Stomach (tissue), 9 donors: ENCODE data around the gene ECE1. TPM values are rescaled to one million over a fixed set of nuclear protein-coding genes. Genes with fewer than 3 reads are reported as not detected.

Experiments
- DNase-seq, 2 donors: peaks; one replicate each; pipeline versions ENCODE4 v3.0.0 to v3.0.0-alpha.2; 2013 to 2019
- H3K27ac ChIP-seq, 5 donors: fragments of 200-600 bp in 4 of 5; sonication (generic) in 4 of 5; one replicate each; pipeline ENCODE4 v1.5.1; 2013 to 2019; ENCODE audit warnings: mild to moderate bottlenecking in 1 of 5, moderate library complexity in 1 of 5
- H3K27me3 ChIP-seq, 3 donors: fragments of 200-600 bp; sonication (generic); one replicate each; pipeline ENCODE4 v1.5.1; 2017 to 2019; ENCODE audit warnings: mixed run types in 1 of 3
- H3K36me3 ChIP-seq, 4 donors: fragments of 200-600 bp; sonication (generic); 1 replicate in 3 of 4; 2 replicates in 1 of 4; pipeline ENCODE4 v1.5.1; 2016 to 2019
- H3K4me1 ChIP-seq, 4 donors: fragments of 200-600 bp; sonication (generic); one replicate each; pipeline ENCODE4 v1.5.1; 2016 to 2019
- H3K4me3 ChIP-seq, 4 donors: fragments of 200-600 bp; sonication (generic) in 3 of 4; one replicate each; pipeline ENCODE4 v1.5.1; 2016 to 2019; ENCODE audit warnings: mild to moderate bottlenecking in 1 of 4
- H3K9me3 ChIP-seq, 4 donors: fragments of 200-600 bp; sonication (generic); one replicate each; pipeline ENCODE4 v1.5.1; 2016 to 2019
- EP300 ChIP-seq: sonication (generic); formaldehyde crosslinking; IDR thresholded peaks from one replicate; pipeline ENCODE4 v1.6.1; 2017; ENCODE audit warnings: antibody characterized with exemption
- POLR2A ChIP-seq, 4 donors: fragments of 450-650 bp; IDR thresholded peaks; one replicate each; pipeline ENCODE4 v1.6.1; 2016; ENCODE audit warnings: antibody characterized with exemption in 4 of 4, control low read depth in 2 of 4, mild to moderate bottlenecking in 1 of 4, moderate library complexity in 1 of 4
- POLR2AphosphoS5 ChIP-seq, 3 donors: sonication (generic); formaldehyde crosslinking; IDR thresholded peaks; one replicate each; pipeline ENCODE4 v1.6.1; 2016; ENCODE audit warnings: antibody characterized with exemption in 3 of 3
- WGBS, 5 donors: extraction: QIAGEN DNeasy Blood & Tissue Kit in 3 of 5; methylation state at CpG; one replicate each; pipeline versions ENCODE4 v1.1.5 to v1.1.7; 2013 to 2018; 5-methylcytosine and 5-hydroxymethylcytosine counted together
- intact Hi-C: fragments of 100-400 bp; cut with DNase I; formaldehyde crosslinking; loops from one replicate; pipeline ENCODE4 v1.15.1; 2023; ENCODE audit warnings: low total_unique reads
- polyA plus RNA-seq, 3 donors: library from polyadenylated mRNA; stranded (reverse); fragments of 200-250 nt; gene quantifications; one replicate each; pipeline ENCODE4 v1.2.3, GENCODE V29; 2013
- total RNA-seq, 5 donors: library from RNA; depleted of rRNA; stranded (reverse); fragments of >200 nt; gene quantifications; one replicate each; pipeline versions ENCODE4 v1.1.0 to v1.2.3, GENCODE V29; 2014 to 2016
- TF ChIP-seq, protein P1 (sequence below), 7 experiments: fragments of 450-650 bp in 4 of 7; fragments of 200-600 bp in 3 of 7; sonication (generic) in 3 of 7; IDR thresholded peaks; one replicate each; pipeline ENCODE4 v1.5.1; 2016 to 2019; ENCODE audit warnings: antibody characterized with exemption in 7 of 7, control low read depth in 2 of 7, mild to moderate bottlenecking in 1 of 7
- donor health status: healthy with polysubstance abuse.
- donor health status: Bipolar disorder and iron deficiency.
- donor health status: healthy.

ECE1 gene
- total and polyA plus RNA-seq, 8 donors: 17.6 to 574 (median 42.6) TPM

GRCh38 chr1:21326861-21327344, 36.6 kb upstream of the ECE1 start:
- peak in 1 of 2 donors; percentile 67 for DNase-seq

GRCh38 chr1:21325731-21326387, 35.6 kb upstream of the ECE1 start:
- Histone ChIP-seq H3K9me3 (no peaks in the 10 kb centered on the region), H3K4me3 (peak overlapping the region in 1 of 4 donors; percentile 2), H3K27me3 (no peaks in the 10 kb centered on the region), H3K27ac (peak overlapping the region; percentile 83 to 93 (median 91)), H3K4me1 (peaks cover 84 to 100% (median 94%) of the 10 kb centered on the region in 4 donors), H3K36me3 (no peaks in the 10 kb centered on the region)
- no peak for TF ChIP-seq POLR2AphosphoS5 (IDR thresholded peaks at IDR 0.05)
- TF ChIP-seq, protein P1, sequence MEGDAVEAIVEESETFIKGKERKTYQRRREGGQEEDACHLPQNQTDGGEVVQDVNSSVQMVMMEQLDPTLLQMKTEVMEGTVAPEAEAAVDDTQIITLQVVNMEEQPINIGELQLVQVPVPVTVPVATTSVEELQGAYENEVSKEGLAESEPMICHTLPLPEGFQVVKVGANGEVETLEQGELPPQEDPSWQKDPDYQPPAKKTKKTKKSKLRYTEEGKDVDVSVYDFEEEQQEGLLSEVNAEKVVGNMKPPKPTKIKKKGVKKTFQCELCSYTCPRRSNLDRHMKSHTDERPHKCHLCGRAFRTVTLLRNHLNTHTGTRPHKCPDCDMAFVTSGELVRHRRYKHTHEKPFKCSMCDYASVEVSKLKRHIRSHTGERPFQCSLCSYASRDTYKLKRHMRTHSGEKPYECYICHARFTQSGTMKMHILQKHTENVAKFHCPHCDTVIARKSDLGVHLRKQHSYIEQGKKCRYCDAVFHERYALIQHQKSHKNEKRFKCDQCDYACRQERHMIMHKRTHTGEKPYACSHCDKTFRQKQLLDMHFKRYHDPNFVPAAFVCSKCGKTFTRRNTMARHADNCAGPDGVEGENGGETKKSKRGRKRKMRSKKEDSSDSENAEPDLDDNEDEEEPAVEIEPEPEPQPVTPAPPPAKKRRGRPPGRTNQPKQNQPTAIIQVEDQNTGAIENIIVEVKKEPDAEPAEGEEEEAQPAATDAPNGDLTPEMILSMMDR (IDR thresholded peaks at IDR 0.05): no peak
- TF ChIP-seq POLR2A (IDR thresholded peaks at IDR 0.05): no peak
- TF ChIP-seq EP300: no peak
- WGBS, 5 donors: 59 to 83% (median 73%) methylated on average over 16 to 19 of the region's 19 CpGs
- intact Hi-C loops: no loop called here
- peak in 1 of 2 donors; percentile 20 for DNase-seq

More at GRCh38 chr1:21326861-21327344, 36.6 kb upstream of the ECE1 start:
- TF ChIP-seq POLR2A (IDR thresholded peaks at IDR 0.05) (no peak), POLR2AphosphoS5 (IDR thresholded peaks at IDR 0.05) (no peak), EP300 (no peak)
- TF ChIP-seq, protein P1 (IDR thresholded peaks at IDR 0.05): no peak
- Histone ChIP-seq H3K4me3 (no peak overlapping the region), H3K27me3 (no peaks in the 10 kb centered on the region), H3K27ac (peak overlapping the region; percentile 5 to 93 (median 91)), H3K4me1 (peaks cover 85 to 100% (median 93%) of the 10 kb centered on the region in 4 donors), H3K36me3 (no peaks in the 10 kb centered on the region), H3K9me3 (no peaks in the 10 kb centered on the region)
- intact Hi-C loops: no loop called here
- WGBS, 5 donors: 60 to 81% (median 76%) methylated on average over 6 to 10 of the region's 10 CpGs

DNA sequence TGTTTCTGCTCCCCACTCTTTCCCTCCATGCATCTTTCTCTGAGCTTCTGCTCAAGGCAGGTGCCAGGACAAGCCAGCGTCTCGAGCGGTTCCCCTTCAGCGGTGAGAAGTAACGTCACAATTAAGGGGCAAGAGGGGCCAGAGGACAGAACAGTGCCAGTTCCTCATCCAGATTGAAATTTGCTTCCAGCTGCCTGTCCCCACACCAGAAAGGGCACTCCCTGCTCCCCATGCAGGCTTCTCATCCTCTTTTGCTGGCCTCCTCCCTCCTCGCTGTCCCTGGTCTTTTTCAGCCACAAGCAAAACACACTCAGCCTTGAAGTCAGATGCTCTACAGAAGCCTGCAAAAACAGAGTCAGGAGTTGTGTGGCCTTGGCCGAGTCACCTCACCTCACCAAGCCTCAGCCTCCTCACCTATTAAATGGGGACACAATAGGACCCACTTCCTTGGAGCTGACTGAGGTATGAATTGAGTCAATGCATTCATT, 35.0 kb upstream of the ECE1 start:
- Histone ChIP-seq H3K27ac (peak overlapping the region; percentile 83 to 93 (median 91)), H3K9me3 (no peaks in the 10 kb centered on the region), H3K4me1 (peaks cover 84 to 100% (median 94%) of the 10 kb centered on the region in 4 donors), H3K4me3 (peak overlapping the region in 2 of 4 donors; percentile 2 to 3), H3K36me3 (no peaks in the 10 kb centered on the region), H3K27me3 (no peaks in the 10 kb centered on the region)
- intact Hi-C loops: no loop called here
- TF ChIP-seq, protein P1 (IDR thresholded peaks at IDR 0.05): no peak
- TF ChIP-seq POLR2A (IDR thresholded peaks at IDR 0.05) (no peak), EP300 (no peak), POLR2AphosphoS5 (IDR thresholded peaks at IDR 0.05) (no peak)
- WGBS, 5 donors: 66 to 81% (median 78%) methylated on average over 7 of the region's 7 CpGs
- DNase-seq: peak in 1 of 2 donors; percentile 25

- Histone ChIP-seq H3K9me3 (no peaks in the 10 kb centered on the region), H3K4me1 (peaks cover 88 to 100% (median 95%) of the 10 kb centered on the region in 4 donors), H3K27ac (peak overlapping the region; percentile 83 to 93 (median 91)), H3K36me3 (no peaks in the 10 kb centered on the region), H3K4me3 (peak overlapping the region in 2 of 4 donors; percentile 3 to 11), H3K27me3 (no peaks in the 10 kb centered on the region)
- WGBS, 5 donors: 2 to 9% (median 6%) methylated on average over 14 of the region's 14 CpGs
- DNase-seq: peak; percentile 89 to 90
- intact Hi-C loops: no loop called here
- peak in 2 of 3 donors; percentile 25 to 81 for TF ChIP-seq POLR2AphosphoS5 (IDR thresholded peaks at IDR 0.05)
- no peak for TF ChIP-seq POLR2A (IDR thresholded peaks at IDR 0.05)
Observed at GRCh38 chr1:21324368-21325141, 34.3 kb upstream of the ECE1 start.
